Measurements from ENCODE around the gene OR51M1. TPM values are rescaled to one million over a fixed set of nuclear protein-coding genes. Genes with fewer than 3 reads are reported as not detected.
"Not testable (repeated sequence)": the region's sequence is repeated elsewhere in the genome, so short reads cannot be mapped to it uniquely, and the experiment has no call there.

Gene OR51M1
- total RNA-seq: not detected

GRCh38 chr11:5383576-5383975 is at the start of gene OR51M1:
Gene OR51M1, plus strand, starts transcription at chr11:5383812. Its CDS starts 5,587 bp downstream, at chr11:5389399.
- no peak for DNase-seq (ENCODE audit: low spot score)

- no peak for DNase-seq (ENCODE audit: low spot score)
Measured at GRCh38 chr11:5335170-5335569, 48.4 kb upstream of the OR51M1 start.

- DNase-seq (ENCODE audit: low spot score): no peak
Measured at GRCh38 chr11:5336331-5336730, 47.3 kb upstream of the OR51M1 start.

GRCh38 chr11:5337253-5337652 is 46.4 kb upstream of the OR51M1 start:
- DNase-seq (ENCODE audit: low spot score): not testable (repeated sequence)

GRCh38 chr11:5339771-5340322 is 43.8 kb upstream of the OR51M1 start:
- no peak for DNase-seq (ENCODE audit: low spot score)

- no peak for DNase-seq (ENCODE audit: low spot score)
Measured at GRCh38 chr11:5343474-5344335, 39.9 kb upstream of the OR51M1 start, which contains the start of gene OR51B5. Gene OR51B5, minus strand, starts transcription at chr11:5343524. Its CDS starts 0 bp downstream, at chr11:5343524.

- no peak for DNase-seq (ENCODE audit: low spot score)
Measured at GRCh38 chr11:5345831-5346230, 37.8 kb upstream of the OR51M1 start.

GRCh38 chr11:5348551-5349194 is 34.9 kb upstream of the OR51M1 start:
- no peak for DNase-seq (ENCODE audit: low spot score)

- no peak for DNase-seq (ENCODE audit: low spot score)
Measured at GRCh38 chr11:5349550-5349949, 34.1 kb upstream of the OR51M1 start.

- no peak for DNase-seq (ENCODE audit: low spot score)
Measured at GRCh38 chr11:5351208-5351607, 32.4 kb upstream of the OR51M1 start, which contains the start of gene OR51B6. Gene OR51B6, plus strand, starts transcription at chr11:5351508. Its CDS starts 0 bp downstream, at chr11:5351508.

- not testable (repeated sequence) for DNase-seq (ENCODE audit: low spot score)
Measured at GRCh38 chr11:5356031-5356430, 27.6 kb upstream of the OR51M1 start.

GRCh38 chr11:5362017-5362625 is 21.5 kb upstream of the OR51M1 start:
- no peak for DNase-seq (ENCODE audit: low spot score)

- no peak for DNase-seq (ENCODE audit: low spot score)
Measured at GRCh38 chr11:5363679-5364078, 19.9 kb upstream of the OR51M1 start.

GRCh38 chr11:5364214-5364613 is 19.4 kb upstream of the OR51M1 start:
- DNase-seq (ENCODE audit: low spot score): no peak

- DNase-seq (ENCODE audit: low spot score): not testable (repeated sequence)
Measured at GRCh38 chr11:5366365-5366764, 17.2 kb upstream of the OR51M1 start.

GRCh38 chr11:5366856-5367255 is 16.8 kb upstream of the OR51M1 start:
- DNase-seq (ENCODE audit: low spot score): no peak

- no peak for DNase-seq (ENCODE audit: low spot score)
Measured at GRCh38 chr11:5367448-5368074, 16.1 kb upstream of the OR51M1 start.

- DNase-seq (ENCODE audit: low spot score): no peak
Measured at GRCh38 chr11:5368502-5369043, 15.0 kb upstream of the OR51M1 start.

- DNase-seq (ENCODE audit: low spot score): no peak
Measured at GRCh38 chr11:5369789-5370188, 13.8 kb upstream of the OR51M1 start.

- DNase-seq (ENCODE audit: low spot score): peak; percentile 40
Measured at GRCh38 chr11:5380740-5381342, 2.8 kb upstream of the OR51M1 start.

- no peak for DNase-seq (ENCODE audit: low spot score)
Measured at GRCh38 chr11:5384335-5384734, 723 bp downstream of the OR51M1 start.

Data from mucosa of gallbladder (tissue), 1 donor.